Femur (tissue), 1 donor: ENCODE measurements around the gene CR1.
"Not testable (repeated sequence)": the region's sequence is repeated elsewhere in the genome, so short reads cannot be mapped to it uniquely, and the experiment has no call there.

Source experiments
- DNase-seq: peaks from one replicate; pipeline ENCODE4 v3.0.0-alpha.2; 2017

CR1 gene

GRCh38 chr1:207680590-207681388 is 184.8 kb downstream of the CR1 start:
- not testable (repeated sequence) for DNase-seq

- DNase-seq: not testable (repeated sequence)
Observed at GRCh38 chr1:207682872-207683434, 187.0 kb downstream of the CR1 start.

GRCh38 chr1:207690551-207690950 is 194.6 kb downstream of the CR1 start:
- not testable (repeated sequence) for DNase-seq

- no peak for DNase-seq
Observed at GRCh38 chr1:207691010-207691409, 195.1 kb downstream of the CR1 start.
